22Rv1 (cell line): Measurements from ENCODE around the gene QSOX2.

Experiments used
- CTCF ChIP-seq: fragments of 450-650 bp; IDR thresholded peaks from 2 replicates; pipeline ENCODE4 v1.5.1; 2017; ENCODE audit warnings: mild to moderate bottlenecking
- ZFX ChIP-seq: fragments of 450-650 bp; IDR thresholded peaks from 2 replicates; pipeline ENCODE4 v1.6.1; 2017; ENCODE audit warnings: antibody characterized with exemption, borderline replicate concordance

GRCh38 chr9:136201174-136201573 lies 44.4 kb downstream of the QSOX2 start:
- TF ChIP-seq CTCF (no peak), ZFX (no peak)
